ENCODE data around the gene SHISA5.

- TF ChIP-seq GATA2 (IDR thresholded peaks at IDR 0.05; ENCODE audit: low read depth, low read length) (no peak), GATA3 (IDR thresholded peaks at IDR 0.05; ENCODE audit: low read depth, low read length) (no peak)
Measured at GRCh38 chr3:48535578-48535977, 31.6 kb upstream of the SHISA5 start.
